ENCODE data around the gene MBTPS1. TPM values are rescaled to one million over a fixed set of nuclear protein-coding genes. Genes with fewer than 3 reads are reported as not detected.

The MBTPS1 gene
- total and polyA plus RNA-seq, 2 experiments from 2014 or later: 61.0 to 69.7 TPM

DNA sequence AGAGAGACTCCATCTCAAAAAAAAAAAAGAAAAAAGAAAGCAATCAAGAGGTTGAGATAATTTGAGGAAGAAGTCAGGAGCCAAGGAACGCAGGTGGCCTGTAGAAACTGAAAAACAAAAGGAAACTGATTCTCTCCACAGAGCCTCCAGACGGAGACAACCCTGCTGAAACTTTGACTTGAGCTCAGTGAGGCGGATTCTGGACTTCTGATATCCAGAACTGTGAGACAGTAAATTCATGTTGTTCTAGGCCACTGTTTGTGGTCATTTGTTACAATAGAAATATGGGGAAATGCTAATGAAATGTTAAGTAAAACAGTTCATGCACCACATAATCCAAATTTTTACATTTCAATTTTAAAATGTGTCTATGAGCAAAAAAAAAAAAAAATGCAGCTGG is 5.2 kb downstream of the MBTPS1 start:
- no peaks in the 10 kb centered on the region for H3K27me3 ChIP-seq
- TF ChIP-seq, protein P1, sequence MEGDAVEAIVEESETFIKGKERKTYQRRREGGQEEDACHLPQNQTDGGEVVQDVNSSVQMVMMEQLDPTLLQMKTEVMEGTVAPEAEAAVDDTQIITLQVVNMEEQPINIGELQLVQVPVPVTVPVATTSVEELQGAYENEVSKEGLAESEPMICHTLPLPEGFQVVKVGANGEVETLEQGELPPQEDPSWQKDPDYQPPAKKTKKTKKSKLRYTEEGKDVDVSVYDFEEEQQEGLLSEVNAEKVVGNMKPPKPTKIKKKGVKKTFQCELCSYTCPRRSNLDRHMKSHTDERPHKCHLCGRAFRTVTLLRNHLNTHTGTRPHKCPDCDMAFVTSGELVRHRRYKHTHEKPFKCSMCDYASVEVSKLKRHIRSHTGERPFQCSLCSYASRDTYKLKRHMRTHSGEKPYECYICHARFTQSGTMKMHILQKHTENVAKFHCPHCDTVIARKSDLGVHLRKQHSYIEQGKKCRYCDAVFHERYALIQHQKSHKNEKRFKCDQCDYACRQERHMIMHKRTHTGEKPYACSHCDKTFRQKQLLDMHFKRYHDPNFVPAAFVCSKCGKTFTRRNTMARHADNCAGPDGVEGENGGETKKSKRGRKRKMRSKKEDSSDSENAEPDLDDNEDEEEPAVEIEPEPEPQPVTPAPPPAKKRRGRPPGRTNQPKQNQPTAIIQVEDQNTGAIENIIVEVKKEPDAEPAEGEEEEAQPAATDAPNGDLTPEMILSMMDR (IDR thresholded peaks at IDR 0.05; ENCODE audit: low read depth, low read length): no peak
- H3K9me3 ChIP-seq (ENCODE audit: low read depth): no peaks in the 10 kb centered on the region
- no peak overlapping the region for H3K27ac ChIP-seq
- no peak for DNase-seq (ENCODE audit: low read depth in 1 of 2, low spot score in 1 of 2)
- no peaks in the 10 kb centered on the region for H3K36me3 ChIP-seq
- no peak overlapping the region for H3K4me3 ChIP-seq
- H3K4me1 ChIP-seq (ENCODE audit: low read depth): peaks cover 10% of the 10 kb centered on the region

DNA sequence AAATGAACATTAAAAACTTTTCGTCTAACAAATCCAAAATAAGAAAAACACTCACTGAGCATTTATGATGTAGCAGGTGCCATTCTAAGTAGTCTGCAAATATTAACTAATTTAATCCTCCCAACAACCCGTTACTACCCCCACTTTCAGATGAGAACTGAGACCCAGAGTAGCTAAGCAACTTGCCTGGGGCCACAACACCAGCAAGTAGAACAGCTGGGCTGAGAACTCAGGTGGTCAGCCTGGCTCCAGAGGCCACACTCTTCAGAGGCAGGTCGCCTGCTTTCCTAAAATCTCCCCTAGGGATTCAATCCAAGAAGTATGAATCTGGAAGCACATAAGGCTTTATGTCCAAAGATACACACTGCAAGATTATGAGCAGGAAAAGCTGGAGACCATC is 6.2 kb downstream of the MBTPS1 start:
- TF ChIP-seq, protein P1 (IDR thresholded peaks at IDR 0.05; ENCODE audit: low read depth, low read length): no peak
- no peaks in the 10 kb centered on the region for H3K36me3 ChIP-seq
- no peaks in the 10 kb centered on the region for H3K9me3 ChIP-seq (ENCODE audit: low read depth)
- DNase-seq (ENCODE audit: low read depth in 1 of 2, low spot score in 1 of 2): no peak
- H3K4me1 ChIP-seq (ENCODE audit: low read depth): peaks cover 9% of the 10 kb centered on the region
- H3K4me3 ChIP-seq: no peak overlapping the region
- H3K27ac ChIP-seq: no peak overlapping the region
- H3K27me3 ChIP-seq: no peaks in the 10 kb centered on the region

DNA sequence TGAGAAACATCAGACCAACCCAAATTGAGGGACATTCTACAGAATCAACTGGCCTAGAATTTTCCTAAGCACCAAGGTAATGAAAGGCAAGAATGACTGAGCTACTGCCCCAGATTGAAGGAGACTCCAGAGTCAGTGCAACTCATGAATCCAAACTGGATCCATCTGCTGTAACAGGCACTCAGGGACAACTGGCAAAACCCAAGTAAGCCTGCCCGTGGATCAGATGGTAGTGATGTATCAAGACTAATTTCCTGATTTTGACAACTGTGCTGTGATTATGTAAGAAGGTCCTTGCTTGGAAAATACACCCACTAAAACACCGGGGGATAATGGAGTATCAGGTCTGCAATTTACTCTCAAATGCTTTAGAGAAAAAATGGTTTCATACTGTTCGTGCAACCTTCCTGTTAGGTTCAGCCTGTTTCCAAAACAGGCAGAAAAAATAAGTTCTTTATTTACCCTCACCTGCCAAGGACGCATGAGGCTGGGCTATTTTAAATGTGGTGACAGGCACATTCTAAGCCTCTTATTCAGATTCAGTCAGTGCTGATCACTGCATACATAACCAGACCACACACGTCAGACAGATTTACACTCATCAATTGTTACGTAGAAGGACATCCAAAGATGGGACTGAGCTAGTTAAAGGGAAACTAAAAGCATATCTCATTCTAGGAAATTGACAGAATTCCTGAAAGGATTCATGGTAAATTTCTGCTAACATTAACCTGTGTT is 7.0 kb downstream of the MBTPS1 start:
- H3K36me3 ChIP-seq: no peaks in the 10 kb centered on the region
- H3K27me3 ChIP-seq: no peaks in the 10 kb centered on the region
- TF ChIP-seq, protein P1 (IDR thresholded peaks at IDR 0.05; ENCODE audit: low read depth, low read length): no peak
- no peaks in the 10 kb centered on the region for H3K9me3 ChIP-seq (ENCODE audit: low read depth)
- H3K4me3 ChIP-seq: no peak overlapping the region
- H3K27ac ChIP-seq: no peak overlapping the region
- peaks cover 5% of the 10 kb centered on the region for H3K4me1 ChIP-seq (ENCODE audit: low read depth)
- DNase-seq (ENCODE audit: low read depth in 1 of 2, low spot score in 1 of 2): no peak

DNA sequence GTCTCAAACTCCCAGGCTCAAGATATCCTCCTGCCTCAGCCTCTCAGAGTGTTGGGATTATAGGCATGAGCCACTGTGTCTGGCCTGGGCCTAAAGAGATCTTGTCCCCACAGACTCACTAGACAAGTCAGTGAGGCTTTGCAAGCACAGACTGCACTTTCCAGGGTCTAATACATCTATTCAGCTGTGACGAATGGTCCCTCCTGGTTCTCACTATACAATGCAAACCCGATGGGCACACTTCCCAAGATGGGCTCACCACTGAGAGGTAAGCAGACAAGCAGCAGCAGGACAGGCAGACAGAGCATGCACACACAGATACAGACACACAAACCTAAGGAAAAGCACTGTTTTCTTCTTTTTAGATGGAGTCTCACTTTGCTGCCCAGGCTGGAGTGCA is 8.8 kb downstream of the MBTPS1 start:
- DNase-seq (ENCODE audit: low read depth in 1 of 2, low spot score in 1 of 2): no peak
- no peak overlapping the region for H3K27ac ChIP-seq
- no peaks in the 10 kb centered on the region for H3K27me3 ChIP-seq
- H3K9me3 ChIP-seq (ENCODE audit: low read depth): no peaks in the 10 kb centered on the region
- no peak overlapping the region for H3K4me3 ChIP-seq
- H3K36me3 ChIP-seq: no peaks in the 10 kb centered on the region
- peaks cover 5% of the 10 kb centered on the region for H3K4me1 ChIP-seq (ENCODE audit: low read depth)
- TF ChIP-seq, protein P1 (IDR thresholded peaks at IDR 0.05; ENCODE audit: low read depth, low read length): no peak

DNA sequence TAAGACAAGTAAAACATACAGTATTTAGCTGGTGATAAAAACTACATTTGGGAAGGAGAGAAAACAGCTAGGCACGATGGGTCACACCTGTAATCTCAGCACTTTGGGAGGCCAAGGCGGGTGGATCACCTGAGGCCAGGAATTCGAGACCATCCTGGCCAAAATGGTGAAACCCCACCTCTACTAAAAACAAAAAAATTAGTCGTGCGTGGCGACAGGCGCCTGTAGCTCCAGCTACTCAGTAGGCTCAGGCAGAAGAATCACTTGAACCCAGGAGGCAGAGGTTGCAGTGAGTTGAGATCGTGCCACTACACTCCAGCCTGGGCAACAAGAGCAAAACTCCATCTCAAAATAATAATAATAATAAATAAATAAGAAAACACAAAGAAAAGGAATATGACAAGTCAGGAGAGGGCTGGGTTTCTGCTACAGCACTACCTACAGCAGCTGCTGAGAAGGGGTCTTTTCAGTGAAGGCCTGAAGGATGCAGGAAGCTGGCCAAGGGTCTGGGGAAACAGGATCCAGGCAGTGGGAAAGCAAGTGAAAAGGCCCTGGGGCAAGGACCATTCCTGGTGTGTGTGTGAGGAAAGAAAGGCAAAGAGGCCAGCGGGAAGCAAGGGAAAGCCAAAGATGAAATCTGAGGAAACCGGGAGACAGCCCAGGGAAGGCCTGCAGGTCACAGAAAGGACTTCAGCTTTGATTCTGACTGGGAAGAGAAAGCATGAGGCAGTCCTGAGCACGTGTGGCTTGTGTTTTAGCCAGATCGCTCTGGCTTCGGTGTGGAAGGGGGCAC is 10.6 kb downstream of the MBTPS1 start:
- H3K27me3 ChIP-seq: no peaks in the 10 kb centered on the region
- no peak overlapping the region for H3K4me3 ChIP-seq
- no peak for DNase-seq (ENCODE audit: low read depth in 1 of 2, low spot score in 1 of 2)
- H3K9me3 ChIP-seq (ENCODE audit: low read depth): no peaks in the 10 kb centered on the region
- no peak overlapping the region for H3K27ac ChIP-seq
- H3K36me3 ChIP-seq: peaks cover 5% of the 10 kb centered on the region
- TF ChIP-seq, protein P1 (IDR thresholded peaks at IDR 0.05; ENCODE audit: low read depth, low read length): no peak
- peaks cover 5% of the 10 kb centered on the region for H3K4me1 ChIP-seq (ENCODE audit: low read depth)

Measured in cardiac muscle cell (in vitro differentiated cells and primary cell).